A549 treated with DMSO at 1 μM for 4 hours (cell line): Measurements from ENCODE around the gene CLEC4F. TPM values are rescaled to one million over a fixed set of nuclear protein-coding genes. Genes with fewer than 3 reads are reported as not detected.

Source experiments
- total RNA-seq: library from RNA; stranded (reverse); fragments of 200-300 nt; extraction: Qiagen RNA extraction; gene quantifications from 5 replicates; pipeline ENCODE4 v1.2.3, GENCODE V29; 2022; ENCODE audit warnings: low read depth

Gene CLEC4F
- total RNA-seq, result not detected in 5 replicates

GRCh38 chr2:70820499-70820898 is at the start of gene CLEC4F:
TSS of gene CLEC4F (minus strand) at chr2:70820599. CDS start at chr2:70820523, 76 bp downstream.

GRCh38 chr2:70835643-70836042 is 15.2 kb upstream of the CLEC4F start, which contains the start of gene CD207:
TSS of gene CD207 (minus strand) at chr2:70835816. CDS start at chr2:70835776, 40 bp downstream.

GRCh38 chr2:70790136-70790828 is 30.1 kb downstream of the CLEC4F start, which contains the start of gene FIGLA:
TSS of gene FIGLA (minus strand) at chr2:70790643. CDS start at chr2:70790638, 5 bp downstream.

GRCh38 chr2:70767699-70768589 is 52.5 kb downstream of the CLEC4F start, which contains the start of gene ADD2:
TSS of gene ADD2 (minus strand) at chr2:70768200. CDS start at chr2:70706408, 61,792 bp downstream.

Other genes with a start within 250 kb of the CLEC4F start
- gene ADD2, start 52.4 kb downstream of the CLEC4F start, total RNA-seq, result 23.1 to 29.2 TPM (median 25.3 TPM) in 5 replicates
- not detected in 5 replicates for gene FIGLA, start 30.0 kb downstream of the CLEC4F start, total RNA-seq
- gene CD207, start 15.2 kb upstream of the CLEC4F start, total RNA-seq, result not detected in 5 replicates
- gene VAX2, start 80.0 kb upstream of the CLEC4F start, total RNA-seq, result 3.1 to 5.6 TPM (median 4.6 TPM) in 5 replicates
- gene ATP6V1B1, start 115.3 kb upstream of the CLEC4F start, total RNA-seq, result 1.6 to 3.8 TPM (median 1.8 TPM) in 5 replicates
- gene ANKRD53, start 158.0 kb upstream of the CLEC4F start, total RNA-seq, result 0.06 to 0.34 TPM (median 0.07 TPM) in 3 of 5 replicates, not detected in the others
- gene TEX261, start 174.3 kb upstream of the CLEC4F start, total RNA-seq, result 82.7 to 91.3 TPM (median 87.3 TPM) in 5 replicates
- gene NAGK, start 248.0 kb upstream of the CLEC4F start, total RNA-seq, result 55.8 to 87.6 TPM (median 78.4 TPM) in 5 replicates